GM21529 (cell line): Measurements from ENCODE around the gene GFOD2.
A peak's percentile ranks its signal among the peaks of the same experiment; 100 is the strongest.

ENCODE experiments used
- ATAC-seq: cut with Tn5 transposase; IDR thresholded peaks from one replicate; pipeline ENCODE4 v1.9.1; 2021; ENCODE audit not compliant: unreplicated experiment

Gene GFOD2

DNA sequence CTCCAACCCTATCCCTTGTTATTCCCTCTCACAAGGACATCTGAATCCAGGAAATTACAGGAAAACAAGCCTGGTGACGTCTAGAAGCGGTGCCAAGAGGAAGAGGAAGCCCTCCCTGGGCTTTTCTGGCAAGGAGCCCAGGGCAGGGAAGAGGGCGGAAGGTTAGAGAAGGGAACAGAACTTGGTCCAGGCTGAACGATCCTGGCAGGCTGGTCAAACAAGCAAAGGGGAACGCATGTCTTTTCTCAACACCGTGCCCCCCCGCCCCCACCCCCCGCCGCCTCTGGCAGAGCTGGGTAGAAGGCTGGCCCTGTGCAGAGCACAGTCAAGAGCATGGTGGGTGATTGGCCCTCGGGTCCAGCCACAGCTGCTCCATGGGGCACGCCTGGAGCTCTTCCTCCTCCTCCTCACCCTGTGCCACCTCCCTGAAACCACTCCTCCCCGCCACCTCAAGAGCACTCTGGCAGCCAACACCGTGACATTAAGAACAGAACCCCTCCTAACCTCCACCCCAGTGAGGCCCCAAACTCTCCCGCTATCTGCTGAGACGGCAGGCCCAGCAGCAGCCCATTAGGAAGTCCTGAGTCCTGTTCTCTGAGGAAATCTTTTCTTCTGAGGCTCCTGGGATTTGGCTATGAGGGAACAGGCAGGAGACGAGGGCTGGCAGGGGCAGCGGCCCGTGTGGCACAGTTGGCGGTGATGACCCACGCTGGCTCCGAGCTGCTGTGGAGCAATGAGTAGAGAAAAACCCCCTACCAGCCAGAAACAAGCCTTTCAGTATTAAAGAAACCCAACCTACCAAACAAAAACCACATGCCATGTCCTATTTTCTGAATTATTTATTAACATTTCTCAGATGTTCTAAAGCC lies 45.2 kb downstream of the GFOD2 start:
- ATAC-seq = no peak

DNA sequence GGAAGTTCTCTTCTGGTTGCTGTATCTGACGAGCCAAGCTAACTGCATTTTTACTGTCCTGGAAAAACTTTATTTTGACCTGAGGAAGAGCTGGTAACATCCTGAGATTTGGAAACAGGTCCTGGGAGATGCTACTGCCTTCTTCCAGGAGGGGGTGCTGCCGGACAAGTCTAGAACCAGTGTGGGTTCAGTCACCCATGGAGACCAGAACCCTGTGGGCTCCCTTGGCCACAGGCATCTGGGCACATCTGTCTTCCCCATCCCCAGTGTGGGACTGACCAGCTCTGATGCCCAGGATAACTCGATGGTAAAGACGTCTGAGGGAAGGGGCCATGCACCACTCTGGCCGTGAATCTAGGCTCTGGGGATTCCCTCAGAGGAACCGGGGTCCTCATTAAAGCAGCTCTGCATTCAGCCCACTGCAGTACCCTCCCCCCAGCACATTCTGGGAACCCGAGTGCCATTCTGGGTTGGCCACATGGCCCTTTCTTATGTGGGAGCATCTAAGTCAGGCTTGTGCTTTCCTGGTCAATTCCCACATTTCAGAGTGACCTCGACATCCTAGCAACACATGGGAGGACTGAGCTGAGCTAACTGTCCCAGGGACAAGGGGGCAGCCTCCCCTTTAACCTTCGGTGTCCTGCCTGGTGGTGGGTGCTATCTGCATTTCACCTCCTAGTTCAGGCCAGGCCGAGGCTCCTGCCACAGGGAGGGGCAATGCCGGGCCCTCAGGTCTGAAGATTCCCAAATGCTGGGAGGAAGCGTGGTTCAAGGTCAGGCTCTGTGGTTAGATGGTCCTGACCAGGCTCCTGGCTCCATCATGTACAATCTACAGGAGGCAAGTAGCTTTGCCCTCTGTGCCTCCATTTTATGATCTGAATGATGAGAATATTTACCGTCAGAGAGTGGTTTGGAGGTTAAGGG lies 46.1 kb downstream of the GFOD2 start:
- ATAC-seq = no peak

DNA sequence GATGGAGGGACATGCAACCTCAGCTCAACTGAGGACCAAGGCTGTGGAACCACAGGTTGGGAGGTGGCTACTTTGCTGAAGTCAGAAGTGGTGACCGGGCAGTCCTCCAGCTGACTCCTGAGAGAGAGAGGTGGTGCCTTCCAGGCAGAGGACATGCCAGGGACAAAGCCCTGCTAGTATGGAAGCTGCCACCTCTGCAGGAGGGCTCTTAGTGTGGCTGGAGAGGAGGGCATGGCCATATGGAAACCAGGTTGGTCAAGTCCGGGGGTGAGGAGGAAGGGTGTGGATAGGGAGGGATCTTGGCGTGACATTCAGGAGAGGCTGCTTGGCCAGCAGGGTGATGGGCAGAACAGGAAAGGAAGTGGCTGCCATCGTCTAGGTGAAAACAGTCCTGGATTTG lies 46.8 kb downstream of the GFOD2 start:
- ATAC-seq = no peak

DNA sequence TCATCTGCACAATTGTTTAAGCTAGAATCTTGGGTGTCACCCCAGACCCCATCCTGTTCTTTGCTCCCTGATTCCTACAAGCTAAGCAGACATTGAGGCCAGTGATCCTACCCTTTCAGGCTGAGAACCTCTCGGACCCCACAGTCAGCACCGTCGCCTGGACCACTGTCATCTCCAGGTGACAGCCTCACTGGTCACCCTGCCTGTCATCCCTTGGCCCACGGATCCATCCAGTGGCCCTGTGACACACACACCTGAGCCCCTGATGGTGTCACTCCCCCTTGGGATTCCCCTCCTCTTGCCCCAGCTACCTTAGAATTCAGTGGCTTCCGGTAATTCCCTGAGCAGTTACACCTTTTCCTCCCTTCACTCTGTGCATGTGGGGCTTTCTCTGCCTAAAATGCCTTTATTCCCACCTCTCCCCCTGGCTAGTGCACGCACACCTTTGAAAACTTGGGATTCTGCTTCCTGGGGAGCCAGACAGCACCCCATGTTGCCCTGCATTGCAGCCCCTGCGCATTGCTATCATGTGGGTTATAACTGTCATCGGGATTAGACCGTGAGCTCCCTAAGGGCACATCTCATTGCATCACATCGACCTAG lies 49.5 kb downstream of the GFOD2 start:
- ATAC-seq = no peak

DNA sequence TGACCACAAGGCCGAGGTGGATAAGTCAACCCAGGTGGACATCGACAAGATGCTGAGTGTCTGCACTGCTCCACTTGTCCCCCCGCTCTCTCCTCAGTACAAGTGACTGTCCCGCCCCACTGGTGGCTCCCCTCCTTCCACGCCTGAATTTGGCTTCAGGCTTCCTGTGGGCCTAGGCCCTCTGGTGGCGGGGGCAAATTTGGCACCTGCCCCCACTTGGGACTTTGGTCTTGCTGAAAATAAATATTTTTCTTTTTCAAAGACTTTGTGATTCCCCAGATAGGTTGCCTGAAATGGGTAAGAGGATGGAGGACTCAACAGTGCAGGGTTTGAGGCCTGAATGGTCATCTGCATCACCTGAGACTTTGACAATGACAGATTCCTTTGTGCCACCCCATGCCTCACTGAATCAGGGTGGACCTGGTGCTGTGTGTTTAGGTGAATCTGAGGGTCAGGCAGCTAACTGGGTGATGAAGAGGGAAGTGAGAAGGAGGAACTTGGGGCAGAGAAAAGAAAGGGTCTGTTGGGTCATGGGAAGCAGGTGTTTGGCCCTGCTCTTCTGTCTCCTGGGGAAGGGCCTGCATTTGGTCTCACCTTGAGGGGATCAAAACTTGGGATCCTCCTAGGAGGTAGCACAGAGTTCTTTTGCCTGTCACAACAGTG lies 50.5 kb downstream of the GFOD2 start:
- no peak for ATAC-seq

DNA sequence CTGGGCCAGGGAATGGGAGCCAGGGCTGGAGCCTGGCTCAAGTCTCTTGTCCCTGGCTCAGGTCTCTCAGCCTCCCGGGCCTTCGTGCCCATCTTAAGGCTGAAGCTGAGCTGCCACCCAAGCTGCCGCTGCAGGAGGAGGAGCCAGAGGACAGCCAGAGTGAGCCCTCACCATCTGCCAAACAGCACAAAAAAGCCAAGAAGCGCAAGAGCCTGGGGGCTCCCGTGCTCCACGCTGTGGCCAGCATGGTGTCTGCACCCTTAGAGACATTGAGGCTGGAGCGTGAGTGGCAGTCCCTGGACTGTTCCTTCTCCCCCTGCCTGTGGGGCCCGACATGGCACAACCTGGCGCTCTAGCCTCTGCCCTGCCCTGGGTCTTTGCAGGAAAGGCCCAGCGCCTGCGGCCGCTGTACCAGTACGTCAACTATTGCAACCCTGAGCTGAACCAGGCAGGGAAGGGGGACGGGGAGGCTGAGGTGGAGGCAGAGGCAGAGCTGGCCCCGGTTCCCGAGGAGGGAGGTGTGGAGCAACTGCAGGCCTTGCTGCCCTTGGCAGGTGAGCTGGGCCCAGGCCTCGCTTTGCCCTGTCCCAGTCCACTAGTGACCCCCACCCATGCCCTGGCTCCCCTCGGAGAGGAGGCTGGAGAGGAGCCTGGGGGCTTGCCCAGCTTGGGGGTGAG lies 51.2 kb downstream of the GFOD2 start:
- peak; percentile 68 for ATAC-seq

DNA sequence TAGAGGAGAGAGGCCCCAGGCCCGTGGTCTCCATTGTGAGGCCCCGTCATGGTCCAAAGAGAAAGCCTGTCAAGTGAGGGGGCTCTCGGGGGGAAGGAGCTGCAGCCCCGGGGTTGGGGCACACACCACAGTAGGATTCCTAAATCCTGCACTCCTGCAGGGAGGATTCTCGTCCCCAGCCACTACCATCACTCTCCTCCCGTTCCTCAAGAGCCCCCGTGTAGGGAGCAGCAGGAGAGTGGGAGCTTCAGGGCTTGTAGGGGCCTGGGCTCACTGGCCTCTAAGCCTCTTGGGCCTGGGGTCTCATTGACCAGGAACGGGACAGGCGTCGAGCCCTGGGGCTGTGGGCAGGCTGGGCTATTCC lies 51.7 kb downstream of the GFOD2 start:
- ATAC-seq = no peak

DNA sequence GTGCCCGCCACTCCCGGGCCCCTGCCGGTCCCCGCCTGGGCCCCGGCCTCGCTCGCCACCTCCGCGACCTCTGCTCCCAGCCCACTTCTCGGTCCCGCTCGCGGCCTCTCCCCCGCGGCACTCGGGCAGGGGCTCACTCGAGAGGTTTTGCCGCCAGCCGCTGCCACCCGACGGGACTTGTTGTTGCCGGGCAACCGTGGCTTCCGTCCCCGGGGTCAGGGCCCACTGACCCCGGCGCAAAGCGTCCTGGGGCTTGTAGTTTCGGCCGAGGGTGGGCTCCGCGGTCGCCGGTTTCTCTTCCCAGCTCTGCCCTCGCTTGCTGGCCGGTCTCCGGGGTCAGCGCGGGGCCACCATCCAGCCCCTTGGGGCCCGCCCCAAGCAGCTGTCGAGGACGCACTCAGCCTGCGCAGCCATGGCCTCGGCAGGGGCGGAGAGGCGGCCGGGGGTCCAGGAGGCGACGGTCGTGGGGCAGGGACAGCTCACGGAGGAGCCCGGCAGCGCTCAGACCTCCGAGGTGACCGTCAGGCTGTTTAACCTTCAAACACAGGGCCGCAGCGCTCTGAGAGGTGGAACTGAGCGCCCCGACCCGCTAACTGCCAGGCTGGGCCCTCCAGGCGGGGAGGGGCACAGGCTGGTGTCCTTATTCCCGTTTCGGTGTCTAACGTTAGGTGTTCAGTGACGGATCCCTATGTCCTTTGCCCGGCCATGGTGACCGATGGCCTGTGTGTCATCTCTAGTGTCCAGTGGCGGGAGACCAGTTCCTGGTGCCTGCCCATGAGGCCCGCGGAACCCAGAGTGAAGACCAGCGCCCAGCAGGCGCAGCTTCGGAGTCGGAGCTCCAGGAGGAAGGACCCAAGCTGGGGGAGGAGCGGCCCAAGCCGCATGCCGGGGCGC lies 52.3 kb downstream of the GFOD2 start, which contains the start of the genes C16orf86 and ENKD1:
C16orf86 (plus strand) TSS at position 256 of the 894 bp plus-strand sequence; CDS start at position 413, 157 bp downstream.
ENKD1 (minus strand) TSS at position 192 of the 894 bp plus-strand sequence. CDS start 308 bp downstream, outside the sequence.
- peak; percentile 68 for ATAC-seq

DNA sequence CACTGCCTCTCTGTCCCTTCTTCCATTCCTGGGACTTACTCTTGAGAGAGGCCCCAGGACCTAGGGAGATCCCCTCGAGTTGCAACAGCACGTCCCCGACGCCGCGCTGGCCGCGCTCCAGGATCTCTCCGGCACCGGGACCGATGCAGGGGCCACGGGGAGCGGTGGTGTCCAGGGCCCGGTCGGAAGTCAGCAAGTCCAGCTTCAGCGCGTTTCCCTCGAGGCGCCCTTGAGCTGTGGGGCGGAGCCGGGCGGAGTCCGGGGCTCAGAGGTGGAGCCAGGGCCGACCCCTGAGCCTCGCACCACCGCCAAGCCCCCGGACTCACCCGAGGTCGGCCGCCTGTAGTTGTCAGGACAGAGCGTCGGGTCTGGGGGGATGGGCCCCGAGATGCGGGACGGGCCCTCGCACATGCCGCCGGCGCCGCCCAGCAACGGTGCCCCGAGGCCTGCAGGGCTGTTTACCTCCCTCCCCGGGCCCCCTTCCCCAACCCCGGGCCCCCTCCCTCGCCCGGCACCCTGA lies 53.0 kb downstream of the GFOD2 start:
- ATAC-seq = peak; percentile 2

DNA sequence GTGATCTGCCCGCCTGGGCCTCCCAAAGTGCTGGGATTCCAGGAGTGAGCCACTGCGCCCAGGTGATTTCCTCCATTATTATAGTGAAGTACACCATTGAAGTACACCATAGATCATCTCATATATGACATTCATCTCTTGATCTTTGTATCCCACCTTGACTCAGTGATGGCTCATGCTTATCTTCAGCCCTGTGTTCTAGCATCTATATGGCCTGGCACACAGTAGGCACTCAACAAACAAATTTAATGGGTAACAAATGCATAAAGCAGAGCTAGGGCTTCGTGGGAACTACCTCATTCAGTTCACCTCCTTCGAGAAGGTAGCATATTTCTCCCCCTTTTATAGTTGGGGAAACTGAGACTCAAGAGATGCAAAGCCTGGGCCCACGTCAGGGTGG lies 53.5 kb downstream of the GFOD2 start:
- no peak for ATAC-seq

DNA sequence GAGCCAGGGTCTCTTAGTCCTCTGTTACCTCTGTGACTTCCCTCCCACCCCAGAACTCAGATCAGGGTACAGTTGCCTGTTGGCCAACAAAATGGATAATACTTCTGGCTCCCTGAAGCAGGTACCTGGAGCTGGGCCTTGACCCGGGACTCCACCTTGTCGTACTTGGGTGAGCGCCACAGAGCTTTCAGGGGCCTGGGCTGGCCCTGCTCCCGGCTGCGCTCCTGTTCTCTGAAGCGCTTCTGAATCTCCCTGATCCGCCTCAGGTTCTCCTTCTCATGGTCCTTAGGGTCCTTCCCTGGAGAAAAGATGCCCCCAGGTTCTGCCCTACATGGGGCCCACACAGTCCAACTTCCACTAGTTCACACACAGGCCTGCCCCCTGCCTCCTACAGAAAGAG lies 54.2 kb downstream of the GFOD2 start:
- no peak for ATAC-seq

DNA sequence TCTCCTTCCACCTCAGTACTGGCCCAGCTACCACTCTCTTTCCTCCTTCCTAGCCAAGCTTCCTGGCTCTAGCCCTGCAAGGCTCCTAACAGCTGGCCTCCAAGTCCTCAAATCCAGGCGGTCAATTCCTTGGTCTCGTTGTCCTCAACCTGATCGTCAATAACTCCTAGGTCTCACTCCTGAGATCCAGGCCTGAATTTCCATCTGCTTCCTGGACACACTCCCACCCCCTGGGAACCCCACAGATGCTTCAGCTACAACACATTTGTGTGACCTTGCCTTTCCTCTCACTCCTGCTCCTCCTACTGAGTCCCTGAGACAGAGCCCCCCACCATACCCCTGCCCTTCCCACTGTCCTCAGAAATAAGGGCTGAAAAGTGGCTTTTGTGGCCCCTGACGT lies 54.9 kb downstream of the GFOD2 start:
- ATAC-seq = no peak

DNA sequence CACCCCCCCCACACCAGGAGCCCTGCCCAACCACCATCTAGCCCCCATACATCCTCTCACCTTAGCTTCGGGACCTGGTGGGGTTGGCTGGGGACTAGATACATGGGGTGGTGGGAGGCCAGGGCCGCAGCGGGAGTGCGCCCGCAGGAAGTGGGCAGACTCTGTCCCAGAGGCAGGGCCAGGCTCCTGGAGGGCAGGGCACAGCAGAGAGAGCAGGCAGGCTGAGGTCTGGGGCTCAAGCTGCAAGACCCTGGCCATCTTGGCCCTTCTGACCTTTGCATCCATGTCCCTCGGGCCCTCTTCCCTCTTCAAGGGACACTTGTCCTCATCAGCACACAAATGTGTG lies 55.3 kb downstream of the GFOD2 start:
- no peak for ATAC-seq

DNA sequence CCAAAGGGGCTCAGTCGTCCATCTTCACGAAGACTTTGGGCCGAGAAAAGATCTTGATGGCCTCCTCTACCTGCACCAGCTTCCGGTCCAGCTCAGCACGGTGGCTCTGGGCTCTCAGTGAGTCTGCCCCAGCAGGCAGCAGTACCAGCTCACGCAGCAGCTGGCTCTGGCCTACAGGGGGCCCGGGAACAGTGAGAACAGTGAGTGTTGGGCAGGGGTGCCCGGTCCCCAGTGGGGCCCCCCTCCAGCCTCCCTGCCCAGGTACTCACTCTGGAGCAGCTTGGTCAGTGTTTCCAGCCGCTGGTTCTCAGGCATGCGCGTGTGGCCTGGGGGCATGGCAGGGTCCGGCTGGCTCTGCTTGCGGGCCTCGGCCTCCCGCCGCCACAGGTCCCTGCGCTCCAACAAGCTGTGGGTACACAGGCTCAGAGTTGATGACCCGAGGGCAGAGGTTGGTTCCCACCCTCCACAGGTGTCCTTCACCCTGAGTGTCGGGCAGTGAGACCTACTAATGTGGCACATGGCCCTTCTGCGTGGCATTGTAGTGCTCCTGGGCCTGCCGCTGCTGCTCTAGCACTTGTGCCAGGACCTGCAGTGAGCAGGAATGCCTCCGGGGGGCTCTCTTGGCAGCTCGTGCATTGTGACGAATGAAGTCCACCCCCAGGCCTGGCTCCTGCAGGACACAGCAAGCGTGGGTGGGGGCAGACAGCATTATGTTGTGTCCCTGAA lies 55.8 kb downstream of the GFOD2 start:
- no peak for ATAC-seq

DNA sequence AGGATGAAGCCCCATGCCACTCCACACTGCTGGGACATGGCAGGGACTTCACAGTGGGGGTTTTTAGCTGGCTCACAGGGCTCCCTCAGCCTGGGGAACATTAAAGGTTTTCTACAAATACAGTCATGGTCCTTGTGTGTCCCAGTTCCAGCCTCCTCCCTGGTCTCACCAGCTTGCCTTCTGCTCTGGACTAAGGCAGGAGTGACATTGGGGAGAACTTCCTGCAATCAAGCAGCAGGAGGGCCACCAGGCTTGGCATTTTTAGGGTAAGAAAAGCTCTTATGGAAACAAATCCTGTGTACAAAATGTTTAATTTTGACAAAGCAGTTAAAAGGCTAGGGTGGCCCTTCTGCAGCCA lies 56.5 kb downstream of the GFOD2 start:
- no peak for ATAC-seq

DNA sequence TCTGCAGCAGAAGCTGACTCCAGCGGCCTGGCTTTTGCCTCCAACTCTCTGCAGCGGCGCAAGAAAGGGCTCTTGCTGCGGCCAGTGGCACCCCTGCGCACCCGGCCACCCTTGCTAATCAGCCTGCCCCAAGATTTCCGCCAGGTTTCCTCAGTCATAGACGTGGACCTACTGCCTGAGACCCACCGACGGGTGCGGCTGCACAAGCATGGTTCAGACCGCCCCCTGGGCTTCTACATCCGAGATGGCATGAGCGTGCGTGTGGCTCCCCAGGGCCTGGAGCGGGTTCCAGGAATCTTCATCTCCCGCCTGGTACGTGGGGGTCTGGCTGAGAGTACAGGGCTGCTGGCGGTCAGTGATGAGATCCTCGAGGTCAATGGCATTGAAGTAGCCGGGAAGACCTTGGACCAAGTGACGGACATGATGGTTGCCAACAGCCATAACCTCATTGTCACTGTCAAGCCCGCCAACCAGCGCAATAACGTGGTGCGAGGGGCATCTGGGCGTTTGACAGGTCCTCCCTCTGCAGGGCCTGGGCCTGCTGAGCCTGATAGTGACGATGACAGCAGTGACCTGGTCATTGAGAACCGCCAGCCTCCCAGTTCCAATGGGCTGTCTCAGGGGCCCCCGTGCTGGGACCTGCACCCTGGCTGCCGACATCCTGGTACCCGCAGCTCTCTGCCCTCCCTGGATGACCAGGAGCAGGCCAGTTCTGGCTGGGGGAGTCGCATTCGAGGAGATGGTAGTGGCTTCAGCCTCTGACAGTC lies 57.0 kb downstream of the GFOD2 start:
- ATAC-seq = no peak

DNA sequence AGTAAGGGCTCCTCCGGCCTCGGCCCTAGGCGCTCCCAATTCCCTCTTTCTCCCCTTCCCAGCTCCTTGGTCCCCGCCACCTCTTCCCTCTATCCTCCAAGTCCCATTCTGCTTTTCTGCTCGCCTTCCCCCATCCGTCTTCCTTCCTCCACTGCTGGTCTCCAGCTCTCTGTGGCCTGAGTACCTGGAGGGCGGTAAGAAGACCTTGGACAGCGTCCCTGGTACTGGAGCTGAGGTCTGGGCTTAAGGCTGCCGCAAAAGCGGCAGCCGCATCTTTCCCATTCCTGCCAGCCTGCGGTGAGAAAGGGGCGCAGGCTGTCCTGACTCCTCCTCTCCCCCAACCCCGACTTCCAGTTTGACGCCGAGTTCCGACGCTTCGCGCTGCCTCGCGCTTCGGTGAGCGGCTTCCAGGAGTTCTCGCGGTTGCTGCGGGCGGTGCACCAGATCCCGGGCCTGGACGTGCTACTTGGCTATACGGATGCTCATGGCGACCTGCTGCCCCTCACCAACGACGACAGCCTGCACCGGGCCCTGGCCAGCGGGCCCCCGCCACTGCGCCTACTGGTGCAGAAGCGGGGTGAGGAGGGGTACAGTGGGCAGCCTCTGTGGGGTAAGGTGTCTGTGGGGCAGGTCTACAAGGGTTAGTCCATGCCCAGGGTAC lies 57.9 kb downstream of the GFOD2 start:
- ATAC-seq = no peak
